Thyroid gland (tissue), 4 donors: Measurements from ENCODE around the gene OXCT2.

ENCODE experiments used
- POLR2A ChIP-seq, 2 donors: fragments of 450-650 bp; IDR thresholded peaks; one replicate each; pipeline ENCODE4 v1.6.1; 2017; ENCODE audit warnings: antibody characterized with exemption in 2 of 2, mild to moderate bottlenecking in 2 of 2, moderate library complexity in 1 of 2
- TF ChIP-seq, protein P1 (sequence below), 6 experiments: fragments of 200-600 bp in 3 of 6; fragments of 450-650 bp in 3 of 6; sonication (generic) in 3 of 6; IDR thresholded peaks; one replicate each; pipeline ENCODE4 v1.5.1; 2016 to 2019; ENCODE audit warnings: antibody characterized with exemption in 6 of 6, mild to moderate bottlenecking in 2 of 6, inconsistent platforms in 1 of 6, moderate library complexity in 1 of 6

DNA sequence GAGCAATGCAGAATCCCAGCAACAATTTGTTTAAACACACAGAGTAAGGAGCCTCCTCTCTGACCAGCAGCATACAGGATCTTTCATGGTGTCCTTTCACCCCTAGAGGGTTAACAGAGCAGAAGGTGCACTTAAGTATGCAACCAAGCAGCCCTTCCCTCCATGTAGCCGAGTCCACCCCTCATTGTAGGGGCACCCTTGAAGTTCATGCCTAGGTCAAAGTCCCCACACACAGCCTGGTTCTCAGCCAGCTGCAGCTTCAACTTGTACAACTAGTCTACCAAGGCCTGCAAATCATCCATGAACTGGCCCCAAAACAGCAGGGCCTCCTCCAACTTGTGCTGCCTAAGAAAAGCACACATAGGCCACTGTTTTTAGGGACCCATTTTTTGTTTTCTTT is 24.5 kb upstream of the OXCT2 start:
- TF ChIP-seq, protein P1, sequence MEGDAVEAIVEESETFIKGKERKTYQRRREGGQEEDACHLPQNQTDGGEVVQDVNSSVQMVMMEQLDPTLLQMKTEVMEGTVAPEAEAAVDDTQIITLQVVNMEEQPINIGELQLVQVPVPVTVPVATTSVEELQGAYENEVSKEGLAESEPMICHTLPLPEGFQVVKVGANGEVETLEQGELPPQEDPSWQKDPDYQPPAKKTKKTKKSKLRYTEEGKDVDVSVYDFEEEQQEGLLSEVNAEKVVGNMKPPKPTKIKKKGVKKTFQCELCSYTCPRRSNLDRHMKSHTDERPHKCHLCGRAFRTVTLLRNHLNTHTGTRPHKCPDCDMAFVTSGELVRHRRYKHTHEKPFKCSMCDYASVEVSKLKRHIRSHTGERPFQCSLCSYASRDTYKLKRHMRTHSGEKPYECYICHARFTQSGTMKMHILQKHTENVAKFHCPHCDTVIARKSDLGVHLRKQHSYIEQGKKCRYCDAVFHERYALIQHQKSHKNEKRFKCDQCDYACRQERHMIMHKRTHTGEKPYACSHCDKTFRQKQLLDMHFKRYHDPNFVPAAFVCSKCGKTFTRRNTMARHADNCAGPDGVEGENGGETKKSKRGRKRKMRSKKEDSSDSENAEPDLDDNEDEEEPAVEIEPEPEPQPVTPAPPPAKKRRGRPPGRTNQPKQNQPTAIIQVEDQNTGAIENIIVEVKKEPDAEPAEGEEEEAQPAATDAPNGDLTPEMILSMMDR (IDR thresholded peaks at IDR 0.05) = no peak
- TF ChIP-seq POLR2A (IDR thresholded peaks at IDR 0.05) = no peak
